GM23248 (cell line): ENCODE data around the gene PRDM16.

Experiments used
- EZH2 ChIP-seq: fragments of 200-600 bp; sonication (generic); IDR thresholded peaks from 2 replicates; pipeline ENCODE4 v1.6.1; 2018; ENCODE audit warnings: antibody characterized with exemption, mild to moderate bottlenecking; ENCODE audit not compliant: insufficient read depth, poor library complexity, severe bottlenecking
- EZH2phosphoT487 ChIP-seq: fragments of 200-600 bp; sonication (generic); IDR thresholded peaks from 2 replicates; pipeline ENCODE4 v1.6.1; 2018; ENCODE audit warnings: antibody characterized with exemption, moderate library complexity, mild to moderate bottlenecking, low read depth; ENCODE audit not compliant: insufficient read depth

DNA sequence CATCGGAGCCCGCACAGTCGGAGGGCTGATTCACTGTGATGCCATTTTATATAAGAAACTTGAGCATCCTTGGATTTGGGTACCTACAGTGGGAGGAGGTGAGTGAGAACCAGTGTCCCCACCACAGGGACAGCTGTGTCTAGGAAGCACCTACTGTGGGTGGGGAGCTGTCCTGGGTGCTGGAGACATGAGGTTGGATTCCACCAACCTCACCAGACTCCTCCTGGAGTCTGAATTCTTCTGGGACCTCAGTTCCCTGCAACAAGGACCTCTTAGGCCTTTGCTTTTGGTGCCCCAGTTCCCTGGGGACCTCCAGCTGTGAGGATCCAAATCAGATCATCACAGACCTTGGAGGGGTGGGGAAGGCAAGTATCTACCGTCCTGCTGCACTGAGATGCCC is 188.8 kb downstream of the PRDM16 start:
- TF ChIP-seq EZH2 (no peak), EZH2phosphoT487 (no peak)
